Left cardiac atrium (tissue), 4 donors: ENCODE measurements around the gene MOB1B. TPM values are rescaled to one million over a fixed set of nuclear protein-coding genes. Genes with fewer than 3 reads are reported as not detected.

Source experiments
- ATAC-seq, 2 donors: fragments of 200-7000 bp; cut with Tn5 transposase; one replicate each; pipeline ENCODE4 v1.9.1; 2020; ENCODE audit warnings: mild to moderate bottlenecking in 2 of 2, moderate library complexity in 2 of 2
- DNase-seq: peaks from one replicate; pipeline ENCODE4 v3.0.0-alpha.2; 2020
- intact Hi-C, 2 donors: fragments of 100-400 bp; cut with DNase I; formaldehyde crosslinking; loops; one replicate each; pipeline versions ENCODE4 v1.14.1 to v1.15.1; 2022 to 2023
- total RNA-seq, 2 donors: library from RNA; stranded (reverse); fragmentation: NEBNext Ultra II Directional; extraction: Animal tissue kit (Norgen Biotek cat#: 25700); gene quantifications; one replicate each; pipeline ENCODE4 v1.2.1, GENCODE V29; 2021
- donor health status: DM: no; HTN: yes; CAD: no.
- donor health status: DM: no; HTN: yes; CAD: no; lungs with severe emphysema.
- donor health status: DM: yes; HTN: yes; CAD: no.
- donor health status: Dilated cardiomyopathy.

MOB1B gene
- total RNA-seq, 2 donors from 2014 or later = 16.0 to 20.3 TPM

GRCh38 chr4:70903291-70903603, 1.1 kb downstream of the MOB1B start:
- DNase-seq = no peak
- intact Hi-C loops = loop anchor here in 1 of 2 donors (2.0 kb wide), 1 partner anchor 64 kb away; the partner anchor contains the start of gene GRSF1
- peak in 1 of 2 donors; percentile 5 for ATAC-seq

- intact Hi-C loops = no loop called here
- DNase-seq (no peak), ATAC-seq (no peak)
Observed at GRCh38 chr4:70908993-70909556, 6.9 kb downstream of the MOB1B start.

DNA sequence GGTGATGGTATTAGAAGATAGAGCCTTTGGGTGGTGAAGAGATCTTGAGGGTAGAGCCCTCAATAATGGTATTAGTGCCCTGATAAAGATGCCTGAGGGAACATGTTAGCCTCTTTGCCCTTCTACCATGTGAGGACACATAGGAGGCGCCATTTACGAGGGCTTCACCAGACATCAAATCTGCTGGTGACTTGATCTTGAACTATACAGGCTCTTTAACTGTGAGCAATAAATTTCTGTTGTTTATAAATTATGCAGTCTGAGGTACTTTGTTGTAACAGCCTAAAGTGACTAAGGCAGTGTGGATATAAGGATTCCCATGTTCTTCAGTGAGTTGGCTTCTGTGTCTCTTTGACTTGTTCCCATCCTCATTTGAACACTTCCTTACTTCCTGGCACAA, 11.8 kb downstream of the MOB1B start:
- ATAC-seq (no peak), DNase-seq (no peak)
- intact Hi-C loops = no loop called here

DNA sequence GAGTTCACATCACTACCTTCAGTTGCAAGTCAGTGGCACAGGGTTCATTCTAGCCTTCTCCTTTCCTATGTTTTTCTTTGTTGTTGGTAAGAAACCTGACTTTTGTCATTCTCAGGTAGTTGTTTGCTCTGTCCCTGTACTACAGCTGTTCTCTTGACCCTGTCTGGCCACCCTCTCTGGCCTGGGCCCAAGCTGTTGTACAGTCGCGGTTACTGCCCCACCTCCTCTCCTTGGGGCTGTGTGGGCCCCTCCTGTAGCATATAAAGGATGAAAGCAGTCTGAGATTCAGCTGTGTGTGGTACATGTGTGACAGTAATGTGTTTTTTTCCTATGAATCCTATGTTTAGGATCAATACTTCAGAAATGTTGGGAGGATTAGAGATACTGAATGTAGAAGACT, 12.5 kb downstream of the MOB1B start:
- ATAC-seq = peak in 1 of 2 donors; percentile 44
- intact Hi-C loops = no loop called here
- DNase-seq = no peak

GRCh38 chr4:70915036-70915815, 13.1 kb downstream of the MOB1B start:
- intact Hi-C loops = no loop called here
- DNase-seq (no peak), ATAC-seq (no peak)

DNA sequence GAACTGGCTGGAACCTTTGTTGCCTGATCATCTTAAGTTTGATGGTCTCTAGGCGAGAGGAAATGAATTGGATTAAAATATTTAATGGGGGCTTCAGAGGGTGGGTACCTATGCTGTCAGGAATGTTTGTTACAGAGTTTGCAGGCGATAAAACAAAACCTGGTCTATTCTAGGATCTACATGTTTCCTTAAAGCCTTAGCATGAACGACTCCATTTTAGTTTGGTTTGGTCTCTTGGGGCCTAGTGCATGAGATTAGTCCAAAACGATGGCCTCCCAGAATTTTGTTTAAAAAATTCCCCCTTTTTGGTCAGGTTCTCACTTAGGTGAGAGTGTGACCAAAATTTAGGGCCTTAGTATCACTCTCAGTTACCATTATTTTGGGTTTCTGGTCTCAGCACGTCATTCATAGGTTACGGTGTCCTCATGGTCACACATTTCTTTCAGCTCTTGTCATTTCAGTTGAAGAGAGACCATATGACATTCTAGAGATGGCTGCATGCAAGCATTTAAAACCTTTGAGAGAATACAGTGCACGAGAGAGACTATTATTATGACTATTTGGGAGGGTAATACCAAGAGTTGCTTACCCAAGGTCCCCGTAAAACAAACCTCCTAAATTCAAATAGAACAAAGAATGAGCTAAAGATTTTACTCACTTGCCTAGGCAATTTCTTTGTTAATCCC, 13.8 kb downstream of the MOB1B start:
- DNase-seq = no peak
- ATAC-seq = no peak
- intact Hi-C loops = no loop called here

GRCh38 chr4:70920592-70920991, 18.4 kb downstream of the MOB1B start:
- intact Hi-C loops = no loop called here
- no peak for ATAC-seq

GRCh38 chr4:70925418-70925817, 23.2 kb downstream of the MOB1B start:
- intact Hi-C loops = no loop called here
- DNase-seq = no peak
- ATAC-seq = no peak

More at GRCh38 chr4:70920592-70920991, 18.4 kb downstream of the MOB1B start:
- DNase-seq = no peak

GRCh38 chr4:70925899-70926635, 23.9 kb downstream of the MOB1B start:
- intact Hi-C loops = no loop called here
- DNase-seq (no peak), ATAC-seq (no peak)

- intact Hi-C loops = no loop called here
- ATAC-seq (no peak), DNase-seq (no peak)
Observed at GRCh38 chr4:70927502-70928137, 25.5 kb downstream of the MOB1B start.

GRCh38 chr4:70930530-70931256, 28.5 kb downstream of the MOB1B start:
- DNase-seq = no peak
- ATAC-seq = no peak
- intact Hi-C loops = no loop called here

DNA sequence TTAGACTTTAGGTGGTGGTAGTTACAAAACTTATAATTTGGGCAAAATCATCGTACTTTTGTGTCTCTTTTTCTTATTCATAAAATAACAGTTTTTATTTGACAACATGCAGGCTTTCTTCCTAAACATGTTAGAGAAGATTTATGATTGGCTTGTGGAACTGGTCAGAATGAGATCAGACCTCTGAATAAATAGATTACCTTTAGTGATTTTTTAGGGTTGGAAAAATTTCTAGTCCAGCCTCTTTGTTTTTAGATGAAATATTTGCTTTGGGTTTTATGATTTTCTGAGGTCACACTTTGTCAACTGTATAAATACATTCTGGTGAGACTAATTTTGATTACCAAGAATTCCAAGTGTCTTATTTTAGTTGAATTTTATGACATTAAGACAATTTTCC, 29.2 kb downstream of the MOB1B start:
- DNase-seq (no peak), ATAC-seq (no peak)
- intact Hi-C loops = no loop called here

DNA sequence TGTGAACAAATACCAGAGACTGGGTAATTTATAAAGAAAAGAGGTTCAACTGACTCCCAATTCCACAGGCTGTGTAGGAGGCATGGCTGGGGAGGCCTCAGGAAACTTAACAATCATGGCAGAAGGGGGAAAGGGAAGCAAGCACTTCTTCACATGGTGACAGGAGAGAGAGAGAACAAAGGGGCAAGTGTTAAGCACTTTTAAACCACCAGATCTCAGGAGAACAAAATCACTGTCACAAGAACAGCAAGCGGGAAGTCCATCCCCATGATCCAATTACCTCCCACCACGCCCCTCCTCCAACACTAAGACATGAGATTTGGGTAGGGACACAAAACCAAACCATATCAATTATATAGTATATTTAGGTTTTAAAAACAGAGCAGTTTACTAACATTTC, 30.8 kb downstream of the MOB1B start:
- intact Hi-C loops = no loop called here
- ATAC-seq (no peak), DNase-seq (no peak)

DNA sequence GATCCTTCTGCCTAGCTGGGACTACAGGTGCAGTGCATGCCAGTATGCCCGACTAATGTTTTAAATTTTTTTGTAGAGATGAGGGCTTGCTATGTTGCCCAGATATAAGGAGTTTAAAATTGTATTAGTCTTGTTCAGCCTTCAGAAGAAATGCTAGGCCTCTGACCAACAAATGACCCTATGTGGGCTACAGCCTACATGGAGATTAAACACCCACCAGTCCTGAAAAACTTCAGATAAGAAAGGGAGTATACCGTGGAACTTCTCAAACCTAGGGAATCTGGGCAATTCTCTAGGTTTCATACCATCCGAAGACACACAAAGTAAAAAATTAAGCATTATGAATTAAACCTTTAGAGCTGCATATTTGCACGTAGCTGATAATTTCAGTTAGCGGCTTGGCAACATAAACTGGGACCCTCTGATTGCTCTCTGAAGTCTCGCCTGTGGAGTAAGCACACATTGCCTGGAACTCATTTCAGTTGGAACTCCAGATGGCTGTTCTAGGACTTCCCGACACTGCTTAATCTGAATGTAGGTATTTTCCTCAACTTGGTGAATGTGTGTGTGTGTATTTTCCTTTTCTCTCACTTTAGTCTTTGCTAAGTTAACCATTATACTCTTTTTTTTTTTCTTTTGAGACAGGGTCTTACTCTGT, 33.0 kb downstream of the MOB1B start:
- DNase-seq (no peak), ATAC-seq (peak in 1 of 2 donors; percentile 14)
- intact Hi-C loops = no loop called here

DNA sequence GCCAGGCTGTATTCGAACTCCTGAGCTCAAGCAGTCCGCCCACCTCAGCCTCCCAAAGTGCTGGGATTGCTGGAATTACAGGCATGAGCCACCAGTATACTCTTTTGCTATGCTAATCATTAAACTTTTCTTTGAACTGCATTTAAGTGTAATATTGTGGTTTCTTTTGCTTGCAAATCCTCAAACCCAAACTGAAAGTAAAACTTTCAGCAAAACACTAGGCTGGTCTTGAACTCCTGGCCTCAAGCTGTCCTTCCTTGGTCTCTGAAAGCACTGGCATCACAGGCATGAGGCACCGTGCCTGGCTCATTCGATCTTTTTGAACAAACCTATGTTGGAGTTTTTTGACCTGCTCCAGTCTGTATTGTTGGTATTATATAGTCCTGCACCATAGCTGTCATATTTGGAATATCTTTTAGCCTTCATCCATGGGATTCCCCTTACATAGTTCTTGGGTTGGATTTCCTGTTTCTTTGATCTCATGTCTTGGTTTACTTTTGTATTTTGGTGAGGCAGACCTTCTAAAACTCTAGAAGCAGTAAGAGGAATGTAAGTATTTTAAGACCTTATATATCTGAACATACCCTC, 34.1 kb downstream of the MOB1B start:
- no peak for ATAC-seq
- intact Hi-C loops = no loop called here
- no peak for DNase-seq

DNA sequence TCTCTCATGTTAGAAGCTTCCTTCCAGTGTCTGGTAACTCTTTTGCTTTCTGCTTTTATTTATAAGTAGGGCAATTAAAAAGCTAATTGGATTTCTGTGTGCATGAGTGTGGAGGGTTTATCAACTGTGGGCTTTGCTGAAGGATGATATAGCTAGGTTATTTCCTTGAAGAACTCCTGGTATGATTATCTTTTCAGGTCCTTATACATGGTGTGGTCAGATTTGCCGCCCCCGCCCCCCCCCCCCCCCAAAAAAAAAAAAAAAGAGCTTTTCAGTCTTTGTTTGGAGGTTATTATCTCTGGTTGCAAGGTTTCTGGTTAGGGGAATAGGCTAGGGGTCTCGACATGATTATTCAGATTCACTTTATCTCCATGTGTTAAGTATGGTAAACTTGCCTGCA, 35.9 kb downstream of the MOB1B start:
- no peak for DNase-seq
- no peak for ATAC-seq
- intact Hi-C loops = no loop called here

- ATAC-seq = no peak
- DNase-seq = no peak
- intact Hi-C loops = no loop called here
Observed at GRCh38 chr4:70940134-70940533, 38.0 kb downstream of the MOB1B start.

GRCh38 chr4:70943114-70943513, 40.9 kb downstream of the MOB1B start:
- intact Hi-C loops = no loop called here
- no peak for ATAC-seq
- no peak for DNase-seq
